Trophoblast cell (in vitro differentiated cells and primary cell): ENCODE data around the gene ENTR1.

Experiments used
- DNase-seq, 2 donors: peaks; one replicate each; pipeline ENCODE4 v3.0.0-alpha.2; 2016
- H2AFZ ChIP-seq: 2 replicates; pipeline ENCODE4 v1.6.1; 2013; ENCODE audit warnings: low read length, moderate library complexity, mild to moderate bottlenecking; ENCODE audit not compliant: insufficient read depth, poor library complexity
- H2AK5ac ChIP-seq: 2 replicates; pipeline ENCODE4 v1.6.1; 2013; ENCODE audit warnings: mild to moderate bottlenecking, low read length
- H2BK120ac ChIP-seq: 2 replicates; pipeline ENCODE4 v1.6.1; 2013; ENCODE audit warnings: low read length, mild to moderate bottlenecking, moderate library complexity; ENCODE audit not compliant: insufficient read depth, poor library complexity
- H2BK12ac ChIP-seq: 2 replicates; pipeline ENCODE4 v1.6.1; 2013; ENCODE audit warnings: mild to moderate bottlenecking, low read length, moderate library complexity
- H2BK5ac ChIP-seq: 2 replicates; pipeline ENCODE4 v1.6.1; 2013; ENCODE audit warnings: low read length, low read depth, moderate library complexity, mild to moderate bottlenecking; ENCODE audit not compliant: poor library complexity
- H3K14ac ChIP-seq: 2 replicates; pipeline ENCODE4 v1.6.1; 2013; ENCODE audit warnings: mild to moderate bottlenecking, low read length
- H3K18ac ChIP-seq: 2 replicates; pipeline ENCODE4 v1.6.1; 2013; ENCODE audit warnings: mild to moderate bottlenecking, low read length
- H3K23ac ChIP-seq: 2 replicates; pipeline ENCODE4 v1.6.1; 2013; ENCODE audit warnings: low read length
- H3K27ac ChIP-seq: 2 replicates; pipeline ENCODE4 v1.5.1; 2013; ENCODE audit warnings: low read depth, mild to moderate bottlenecking, inconsistent platforms, low read length, moderate library complexity
- H3K27me3 ChIP-seq: 2 replicates; pipeline ENCODE4 v1.6.1; 2013; ENCODE audit warnings: inconsistent platforms, mild to moderate bottlenecking, low read length, moderate library complexity; ENCODE audit not compliant: insufficient read depth
- H3K36me3 ChIP-seq, 2 experiments: 1 replicate in 1 of 2; 2 replicates in 1 of 2; pipeline ENCODE4 v1.6.1; 2013; ENCODE audit warnings: low read length in 2 of 2, mild to moderate bottlenecking in 2 of 2, moderate library complexity in 1 of 2; ENCODE audit not compliant: insufficient read depth in 2 of 2, control insufficient read depth in 1 of 2
- H3K4ac ChIP-seq: 2 replicates; pipeline ENCODE4 v1.6.1; 2013; ENCODE audit warnings: low read depth, mild to moderate bottlenecking, low read length, moderate library complexity
- H3K4me1 ChIP-seq, 2 experiments: 1 replicate in 1 of 2; 2 replicates in 1 of 2; pipeline ENCODE4 v1.6.1; 2013; ENCODE audit warnings: low read length in 2 of 2, mild to moderate bottlenecking in 2 of 2, moderate library complexity in 1 of 2; ENCODE audit not compliant: insufficient read depth in 2 of 2, control insufficient read depth in 1 of 2
- H3K4me2 ChIP-seq: 2 replicates; pipeline ENCODE4 v1.6.1; 2013; ENCODE audit warnings: inconsistent platforms, mild to moderate bottlenecking, low read length, moderate library complexity
- H3K4me3 ChIP-seq: 2 replicates; pipeline ENCODE4 v1.5.1; 2013; ENCODE audit warnings: mild to moderate bottlenecking, low read depth, low read length, inconsistent platforms
- H3K79me1 ChIP-seq: one replicate; pipeline ENCODE4 v1.6.1; 2013; ENCODE audit warnings: low read length
- H3K79me2 ChIP-seq: 2 replicates; pipeline ENCODE4 v1.6.1; 2013; ENCODE audit warnings: low read length, mild to moderate bottlenecking; ENCODE audit not compliant: control insufficient read depth, insufficient read depth, poor library complexity
- H3K9ac ChIP-seq: 2 replicates; pipeline ENCODE4 v1.6.1; 2013; ENCODE audit warnings: mild to moderate bottlenecking, low read length
- H3K9me3 ChIP-seq: 2 replicates; pipeline ENCODE4 v1.6.1; 2013; ENCODE audit warnings: low read depth, mild to moderate bottlenecking, control low read depth, inconsistent platforms, low read length; ENCODE audit not compliant: insufficient read depth
- H4K12ac ChIP-seq: 2 replicates; pipeline ENCODE4 v1.6.1; 2013; ENCODE audit warnings: low read depth, mild to moderate bottlenecking, low read length, moderate library complexity
- H4K8ac ChIP-seq: 2 replicates; pipeline ENCODE4 v1.6.1; 2013; ENCODE audit warnings: low read depth, mild to moderate bottlenecking, low read length, moderate library complexity
- H4K91ac ChIP-seq: one replicate; pipeline ENCODE4 v1.6.1; 2013; ENCODE audit warnings: low read depth, mild to moderate bottlenecking, low read length, moderate library complexity
- WGBS: extraction: QIAGEN DNeasy Blood & Tissue Kit; methylation state at CpG from one replicate; pipeline ENCODE4 v1.1.7; 2013; ENCODE audit warnings: missing lambda C conversion rate; ENCODE audit not compliant: insufficient read length, insufficient coverage; ENCODE audit errors: extremely low coverage; 5-methylcytosine and 5-hydroxymethylcytosine counted together

Gene ENTR1

DNA sequence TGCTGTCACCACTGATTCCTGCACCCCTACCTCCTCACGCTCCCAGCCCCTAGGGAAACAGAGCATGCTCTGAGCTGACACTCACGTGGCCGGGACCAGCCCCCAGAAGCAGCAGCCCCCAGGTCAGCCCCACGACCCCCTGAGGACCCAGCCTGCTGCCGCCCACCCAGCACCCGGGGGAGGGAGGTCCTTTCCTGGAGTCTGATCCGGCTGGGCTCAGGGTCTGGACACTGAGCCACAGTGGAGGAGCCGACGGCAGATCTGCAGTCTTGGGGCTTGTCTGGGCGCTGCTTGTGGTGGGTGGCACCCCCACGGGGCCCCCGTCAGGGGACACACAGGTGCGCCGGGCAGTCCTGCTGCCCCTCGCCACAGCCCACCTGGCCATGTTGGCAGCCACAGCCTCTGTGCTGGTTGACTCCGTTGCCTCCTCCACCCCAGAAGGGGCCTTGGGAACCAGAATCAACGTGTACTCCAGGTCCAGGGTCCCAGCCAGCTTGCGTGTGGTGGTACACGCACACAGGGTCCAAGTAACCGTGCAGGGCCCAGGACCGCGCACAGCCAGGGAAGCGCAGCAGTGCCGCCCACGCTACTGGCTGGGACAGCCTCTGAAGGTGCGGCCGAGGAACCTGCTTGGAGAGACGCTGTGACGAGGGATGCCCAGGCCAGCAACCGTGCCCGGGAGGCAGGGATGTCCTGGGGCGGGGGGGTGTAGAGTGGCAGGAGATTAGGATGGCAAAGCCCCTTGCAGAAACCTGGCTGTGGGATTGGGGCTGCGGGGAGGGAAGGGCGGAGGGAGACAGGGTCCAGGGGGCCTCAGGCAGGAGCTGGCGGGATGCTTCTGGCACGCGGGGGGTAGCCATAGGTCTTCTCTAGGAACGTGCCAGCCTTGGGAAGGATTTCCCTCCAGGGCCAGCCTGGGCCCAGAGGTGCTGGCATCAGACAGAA, 50.4 kb downstream of the ENTR1 start:
- H2AK5ac ChIP-seq: no peak overlapping the region
- no peak overlapping the region for H2BK5ac ChIP-seq

DNA sequence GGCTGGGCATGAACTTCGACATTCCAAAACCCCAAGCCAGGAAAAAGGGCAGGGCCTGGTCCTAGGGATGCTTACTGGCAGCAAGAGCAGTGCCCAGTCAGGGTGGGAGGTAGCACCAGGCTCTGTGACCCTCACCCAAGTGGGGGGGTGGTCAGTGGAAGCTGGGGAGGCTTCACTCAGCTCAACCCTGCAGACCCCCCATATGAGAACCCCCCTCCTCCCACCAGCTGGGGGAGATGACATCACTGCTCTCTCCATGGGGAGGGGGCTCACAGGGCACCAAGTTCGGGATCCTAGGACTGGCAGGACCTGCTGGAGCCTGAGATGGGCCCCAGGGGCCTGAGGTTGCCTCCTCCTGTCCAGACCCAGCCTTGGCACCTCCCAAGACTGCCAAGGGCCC, 51.5 kb downstream of the ENTR1 start:
- Histone ChIP-seq H4K12ac (no peak overlapping the region), H3K18ac (no peak overlapping the region)
- no CpG with 5 or more reads among the region's 2 CpGs for WGBS

More for the DNA sequence above, 50.4 kb downstream of the ENTR1 start:
- no peak overlapping the region for H4K8ac ChIP-seq
- no peak overlapping the region for H4K91ac ChIP-seq
- no peak overlapping the region for H3K9ac ChIP-seq
- no peak overlapping the region for H3K4me3 ChIP-seq
- no peaks in the 10 kb centered on the region for H3K27me3 ChIP-seq
- H3K4ac ChIP-seq: no peak overlapping the region
- H3K27ac ChIP-seq: no peak overlapping the region
- H3K79me1 ChIP-seq: peaks cover 3% of the 10 kb centered on the region
- H3K79me2 ChIP-seq: peaks cover 2% of the 10 kb centered on the region
- no peak overlapping the region for H3K14ac ChIP-seq
- DNase-seq: no peak
- H3K9me3 ChIP-seq: no peaks in the 10 kb centered on the region
- peak overlapping the region; percentile 23 for H4K12ac ChIP-seq
- no CpG with 5 or more reads among the region's 38 CpGs for WGBS
- no peak overlapping the region for H2AFZ ChIP-seq
- H2BK120ac ChIP-seq: no peak overlapping the region
- H3K23ac ChIP-seq: no peak overlapping the region
- H3K4me1 ChIP-seq: peaks cover 8 to 14% of the 10 kb centered on the region in 2 experiments
- peaks cover 20 to 23% of the 10 kb centered on the region in 2 experiments for H3K36me3 ChIP-seq
- H2BK12ac ChIP-seq: no peak overlapping the region
- no peak overlapping the region for H3K18ac ChIP-seq
- H3K4me2 ChIP-seq: no peak overlapping the region

DNA sequence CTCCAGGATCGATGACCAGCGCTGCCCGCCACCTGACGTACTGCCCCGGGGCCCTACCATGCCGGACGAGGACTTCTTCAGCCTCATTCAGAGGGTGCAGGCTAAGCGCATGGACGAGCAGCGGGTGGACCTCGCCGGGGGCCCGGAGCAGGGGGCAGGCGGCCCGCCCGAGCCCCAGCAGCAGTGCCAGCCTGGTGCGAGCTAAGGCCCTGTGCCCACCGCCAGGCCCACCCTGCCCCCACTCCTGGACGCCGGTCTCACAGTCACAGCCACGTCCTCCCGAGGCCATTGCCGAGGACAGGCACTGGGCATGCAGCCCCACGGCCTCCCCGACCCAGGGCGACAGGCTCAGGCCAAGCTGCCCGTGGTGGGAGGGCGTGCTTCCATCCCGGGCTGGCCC, 52.4 kb downstream of the ENTR1 start:
- Histone ChIP-seq H3K27me3 (no peaks in the 10 kb centered on the region), H3K4me1 (peaks cover 8 to 9% of the 10 kb centered on the region in 2 experiments), H3K27ac (no peak overlapping the region), H2BK120ac (no peak overlapping the region), H3K23ac (no peak overlapping the region), H2AK5ac (no peak overlapping the region), H3K36me3 (peaks cover 20 to 23% of the 10 kb centered on the region in 2 experiments), H3K14ac (no peak overlapping the region), H2AFZ (no peak overlapping the region), H4K12ac (no peak overlapping the region), H4K8ac (no peak overlapping the region), H3K4me3 (no peak overlapping the region), H3K9ac (no peak overlapping the region), H4K91ac (no peak overlapping the region), H2BK5ac (no peak overlapping the region), H3K4ac (no peak overlapping the region), H3K79me2 (no peaks in the 10 kb centered on the region), H3K4me2 (no peak overlapping the region), H3K79me1 (no peaks in the 10 kb centered on the region), H2BK12ac (no peak overlapping the region), H3K18ac (no peak overlapping the region), H3K9me3 (no peaks in the 10 kb centered on the region)
- DNase-seq: no peak
- WGBS: no CpG with 5 or more reads among the region's 29 CpGs

More for the DNA sequence above, 51.5 kb downstream of the ENTR1 start:
- H3K14ac ChIP-seq: no peak overlapping the region
- no peak overlapping the region for H4K91ac ChIP-seq
- H3K79me1 ChIP-seq: peaks cover 3% of the 10 kb centered on the region
- no peak overlapping the region for H3K23ac ChIP-seq
- H2BK5ac ChIP-seq: no peak overlapping the region
- no peaks in the 10 kb centered on the region for H3K9me3 ChIP-seq
- H2AFZ ChIP-seq: no peak overlapping the region
- peaks cover 8 to 11% of the 10 kb centered on the region in 2 experiments for H3K4me1 ChIP-seq
- no peak for DNase-seq
- no peak overlapping the region for H2BK120ac ChIP-seq
- H3K36me3 ChIP-seq: peaks cover 20 to 23% of the 10 kb centered on the region in 2 experiments
- no peak overlapping the region for H3K9ac ChIP-seq
- no peak overlapping the region for H2BK12ac ChIP-seq
- H3K27ac ChIP-seq: no peak overlapping the region
- no peak overlapping the region for H3K4ac ChIP-seq
- H3K27me3 ChIP-seq: no peaks in the 10 kb centered on the region
- H3K79me2 ChIP-seq: peaks cover 2% of the 10 kb centered on the region
- no peak overlapping the region for H3K4me2 ChIP-seq
- no peak overlapping the region for H3K4me3 ChIP-seq
- no peak overlapping the region for H2AK5ac ChIP-seq
- no peak overlapping the region for H4K8ac ChIP-seq

GRCh38 chr9:136357202-136357725, 53.1 kb downstream of the ENTR1 start:
- peaks cover 4 to 7% of the 10 kb centered on the region in 2 experiments for H3K4me1 ChIP-seq
- H3K79me1 ChIP-seq: no peaks in the 10 kb centered on the region
- H2AK5ac ChIP-seq: no peak overlapping the region
- WGBS: no CpG with 5 or more reads among the region's 22 CpGs
- DNase-seq: no peak
- H2BK12ac ChIP-seq: no peak overlapping the region
- H3K36me3 ChIP-seq: peaks cover 20 to 23% of the 10 kb centered on the region in 2 experiments
- no peak overlapping the region for H4K12ac ChIP-seq
- no peak overlapping the region for H4K8ac ChIP-seq
- H3K9me3 ChIP-seq: no peaks in the 10 kb centered on the region
- no peak overlapping the region for H2BK5ac ChIP-seq
- H3K9ac ChIP-seq: no peak overlapping the region
- H3K4me2 ChIP-seq: no peak overlapping the region
- no peak overlapping the region for H3K23ac ChIP-seq
- no peak overlapping the region for H2AFZ ChIP-seq
- H3K4me3 ChIP-seq: no peak overlapping the region
- no peaks in the 10 kb centered on the region for H3K27me3 ChIP-seq
- H3K79me2 ChIP-seq: no peaks in the 10 kb centered on the region
- no peak overlapping the region for H3K18ac ChIP-seq
- no peak overlapping the region for H2BK120ac ChIP-seq
- H3K14ac ChIP-seq: no peak overlapping the region
- no peak overlapping the region for H3K27ac ChIP-seq
- no peak overlapping the region for H4K91ac ChIP-seq
- no peak overlapping the region for H3K4ac ChIP-seq
